TTC549 (cell line): ENCODE data around the gene GABRB3.
"Not testable (repeated sequence)": the region's sequence is repeated elsewhere in the genome, so short reads cannot be mapped to it uniquely, and the experiment has no call there.

Experiments used
- FAIRE-seq: peaks from 2 replicates; lab custom pipeline; 2012; peaks lifted over from hg19 to GRCh38; lab: Jason Lieb, UNC

Gene GABRB3

DNA sequence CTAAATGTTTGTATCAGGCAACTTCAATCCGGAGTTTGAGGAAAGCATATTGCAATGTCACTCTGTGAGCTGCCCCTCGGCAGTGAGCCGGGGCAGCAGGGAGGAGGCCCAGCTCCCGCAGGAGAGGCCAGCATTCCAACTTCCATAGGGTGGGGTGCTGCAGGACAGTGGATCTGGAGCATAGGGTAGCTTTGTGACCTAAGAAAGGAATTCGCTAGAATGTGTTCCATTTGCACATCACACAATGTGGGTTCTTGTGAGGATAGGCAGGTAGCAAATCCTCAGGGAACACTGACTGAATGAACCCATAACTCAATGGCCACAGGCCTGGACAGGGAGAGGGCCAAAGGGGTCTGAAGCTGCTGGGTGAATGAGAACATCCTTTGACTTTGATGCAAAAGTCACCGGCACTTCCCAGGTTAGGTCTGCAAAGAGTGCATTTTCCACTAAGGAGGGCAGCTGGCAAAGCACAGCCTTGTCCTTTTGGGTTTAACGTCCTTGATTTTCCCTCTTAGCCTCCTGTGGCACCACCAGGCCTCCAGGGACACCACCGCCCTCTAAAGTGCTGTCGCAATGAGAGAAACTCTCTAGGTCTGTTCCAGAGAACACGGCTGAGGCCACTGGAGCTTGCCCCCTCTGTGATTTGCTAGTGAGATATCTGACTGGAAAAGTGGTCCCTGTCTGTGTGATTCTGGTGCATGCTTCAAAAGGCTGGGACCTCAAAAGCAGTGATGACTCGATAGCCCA is 36.2 kb downstream of the GABRB3 start:
- no peak for FAIRE-seq

DNA sequence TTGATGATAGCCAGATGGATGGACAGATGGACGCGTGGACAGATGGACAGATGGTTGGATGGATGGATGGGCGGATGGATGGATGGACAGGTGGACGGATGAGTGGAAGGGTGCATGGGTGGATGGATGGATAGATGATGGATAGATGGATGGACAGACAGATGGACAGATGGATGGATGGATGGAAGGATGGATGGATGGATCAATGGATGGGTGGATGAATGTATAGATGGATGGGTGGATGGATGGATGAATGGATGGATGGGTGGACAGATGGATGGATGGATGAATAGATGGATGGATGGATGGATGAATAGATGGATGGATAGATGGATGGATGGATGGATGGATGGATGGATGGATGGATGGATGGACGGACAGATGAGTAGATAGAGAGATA is 40.9 kb downstream of the GABRB3 start:
- no peak for FAIRE-seq

DNA sequence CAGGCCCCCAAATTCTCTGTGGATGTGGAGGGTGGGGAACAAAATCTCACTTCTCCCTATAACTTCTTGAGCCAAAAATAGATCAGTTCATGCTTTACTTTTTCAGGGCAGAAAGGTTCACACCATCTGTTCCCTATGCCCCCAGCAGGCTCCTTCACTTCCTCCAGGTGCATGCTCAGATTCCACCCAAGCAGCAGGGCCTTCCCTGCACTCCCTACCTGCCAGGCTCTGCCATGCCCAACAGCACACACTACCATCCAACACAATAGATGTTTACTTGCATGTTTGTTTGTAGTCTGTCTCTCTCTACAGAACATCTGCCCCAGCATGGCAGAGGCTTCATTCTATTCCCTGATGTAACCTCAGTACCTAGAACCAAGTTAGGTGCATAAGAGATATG is 43.3 kb downstream of the GABRB3 start:
- FAIRE-seq: no peak

DNA sequence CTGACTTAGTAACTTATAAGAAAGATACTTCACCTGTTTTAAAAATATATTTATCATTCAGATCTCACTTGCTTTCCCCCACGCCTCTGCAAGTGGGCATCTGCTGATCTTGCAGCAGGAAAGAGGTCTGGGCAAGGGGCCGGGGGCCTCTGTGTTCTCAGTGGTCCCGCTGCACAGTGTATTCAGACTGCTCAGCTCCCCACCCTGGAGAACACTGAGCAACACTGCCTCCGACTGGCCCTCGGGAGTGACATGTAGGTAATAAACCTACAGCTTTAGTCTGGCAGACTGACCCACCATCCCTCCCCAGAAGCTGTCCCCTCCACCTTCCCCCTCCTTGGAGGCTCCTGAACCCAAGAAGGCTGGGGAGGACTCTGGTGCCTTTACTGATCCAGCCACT is 43.8 kb downstream of the GABRB3 start:
- FAIRE-seq: no peak

DNA sequence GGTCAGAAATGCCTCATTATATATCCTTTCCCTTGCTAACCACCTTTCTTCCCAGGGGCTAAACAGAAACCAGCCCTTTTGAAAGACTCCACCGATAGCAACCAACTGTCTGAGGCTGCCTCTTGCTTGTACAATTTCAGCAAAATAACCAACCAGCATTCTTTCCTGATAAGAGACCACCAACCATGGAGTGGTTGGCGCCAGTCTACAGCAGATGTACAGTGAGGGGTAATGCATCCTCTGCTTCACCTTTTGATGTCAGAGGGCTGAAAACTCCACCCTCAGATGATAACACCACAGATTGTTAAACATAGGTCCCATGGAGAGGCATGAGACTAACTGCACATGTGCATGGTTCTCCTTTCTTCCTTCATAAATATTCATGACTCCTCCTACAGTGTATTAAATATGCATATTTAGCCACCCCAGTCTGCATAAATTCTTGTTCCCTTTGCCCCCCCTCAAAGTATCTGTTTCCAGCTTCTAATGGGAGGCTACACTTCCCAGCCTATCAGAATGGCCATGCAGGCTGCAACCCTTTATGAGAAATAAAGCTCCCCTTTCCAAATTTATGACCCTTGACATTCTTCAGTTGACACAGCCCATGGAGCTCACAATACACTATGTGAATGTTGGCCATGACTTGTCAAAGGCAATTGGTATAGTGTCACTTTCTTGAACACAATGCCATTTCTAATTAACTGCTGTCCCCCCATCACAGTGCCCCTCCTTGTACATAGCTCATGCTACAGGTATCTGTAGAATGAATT is 48.3 kb downstream of the GABRB3 start:
- no peak for FAIRE-seq

DNA sequence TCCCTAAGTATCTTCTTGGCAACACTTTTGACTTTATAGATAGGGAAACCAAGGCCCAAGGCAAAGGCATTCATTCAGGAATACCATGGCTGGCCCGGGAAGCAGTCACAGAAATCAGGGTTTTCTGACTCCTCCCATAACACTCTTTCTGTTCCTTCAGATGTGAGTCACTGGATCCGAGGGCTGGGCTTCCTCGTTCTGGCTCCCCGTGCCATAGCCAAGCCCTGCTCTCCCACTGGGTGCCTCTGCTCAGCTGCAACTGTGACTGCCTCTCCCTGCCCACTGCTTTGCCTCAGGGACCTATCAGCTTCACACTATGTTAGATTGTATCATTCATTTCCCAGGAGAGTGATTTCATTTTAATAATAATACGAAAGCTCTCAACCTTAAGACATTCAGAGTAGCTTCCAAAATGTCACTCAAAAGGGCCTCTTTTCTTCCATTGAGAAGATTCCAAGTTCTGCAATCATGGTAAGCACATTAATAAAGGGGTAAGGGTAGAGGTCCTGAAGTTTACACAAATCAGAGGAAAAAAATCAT is 50.2 kb downstream of the GABRB3 start:
- FAIRE-seq: no peak

DNA sequence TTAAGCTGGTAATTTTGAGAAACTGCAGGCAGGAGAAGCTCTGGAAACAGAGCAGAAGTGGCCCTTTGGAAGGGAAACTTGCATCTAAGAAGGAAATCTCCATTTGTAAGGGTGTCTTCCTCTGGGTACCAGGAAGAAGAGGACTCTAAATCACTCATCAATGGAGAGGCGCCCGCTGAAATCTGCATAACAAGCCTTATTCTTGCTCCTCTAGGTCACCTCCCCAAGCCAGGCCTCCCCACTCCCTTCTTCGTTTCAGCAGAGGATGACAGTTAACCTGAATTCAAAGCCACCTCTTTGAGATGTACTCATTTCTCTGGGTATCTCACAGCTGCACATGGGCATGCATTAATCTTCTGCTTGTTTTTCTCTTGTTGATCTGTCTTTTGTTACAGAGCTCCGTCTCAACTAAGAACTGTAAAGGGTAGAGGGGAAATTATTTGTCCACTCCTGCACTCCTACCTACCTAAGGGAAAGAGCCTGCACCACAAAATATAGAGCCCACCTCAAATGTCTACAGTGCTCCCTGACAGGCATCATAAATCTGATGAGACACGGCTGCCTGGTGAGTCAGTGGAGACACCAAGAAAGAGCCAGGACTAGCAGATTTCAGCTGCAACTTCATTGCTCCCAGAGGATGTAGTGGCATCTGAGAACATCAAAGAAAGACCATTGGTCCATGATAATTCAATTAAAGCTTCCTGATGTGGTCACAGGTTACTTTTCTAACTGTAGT is 51.5 kb downstream of the GABRB3 start:
- no peak for FAIRE-seq

DNA sequence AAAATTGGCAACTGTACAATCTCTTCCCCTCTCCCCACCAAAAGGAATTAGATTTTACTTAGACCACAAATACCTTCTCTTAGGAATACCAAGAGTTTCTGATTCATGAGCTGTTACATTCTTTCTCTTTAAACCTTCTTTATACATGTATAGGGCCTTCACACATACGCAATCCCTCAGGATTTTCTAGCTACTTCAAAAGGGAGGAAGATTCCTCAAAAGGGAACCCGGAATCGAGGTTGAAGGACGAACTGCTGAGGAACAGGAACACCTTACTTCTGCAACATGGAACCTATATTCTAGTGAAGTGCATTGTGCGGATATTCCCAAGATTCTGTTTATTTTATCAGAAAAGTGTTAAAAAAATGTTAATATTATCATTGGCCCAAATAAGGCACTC is 52.3 kb downstream of the GABRB3 start:
- no peak for FAIRE-seq

DNA sequence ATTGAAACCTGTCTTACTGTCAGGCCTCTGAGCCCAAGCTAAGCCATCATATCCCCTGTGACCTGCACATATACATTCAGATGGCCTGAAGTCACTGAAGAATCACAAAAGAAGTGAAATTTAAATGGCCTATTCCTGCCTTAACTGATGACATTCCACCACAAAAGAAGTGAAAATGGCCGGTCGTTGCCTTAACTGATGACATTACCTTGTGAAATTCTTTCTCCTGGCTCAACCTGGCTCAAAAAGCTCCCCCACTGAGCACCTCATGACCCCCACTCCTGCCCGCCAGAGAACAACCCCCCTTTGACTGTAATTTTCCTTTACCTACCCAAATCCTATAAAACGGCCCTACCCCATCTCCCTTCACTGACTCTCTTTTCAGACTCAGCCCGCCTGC is 53.0 kb downstream of the GABRB3 start:
- FAIRE-seq: not testable (repeated sequence)

DNA sequence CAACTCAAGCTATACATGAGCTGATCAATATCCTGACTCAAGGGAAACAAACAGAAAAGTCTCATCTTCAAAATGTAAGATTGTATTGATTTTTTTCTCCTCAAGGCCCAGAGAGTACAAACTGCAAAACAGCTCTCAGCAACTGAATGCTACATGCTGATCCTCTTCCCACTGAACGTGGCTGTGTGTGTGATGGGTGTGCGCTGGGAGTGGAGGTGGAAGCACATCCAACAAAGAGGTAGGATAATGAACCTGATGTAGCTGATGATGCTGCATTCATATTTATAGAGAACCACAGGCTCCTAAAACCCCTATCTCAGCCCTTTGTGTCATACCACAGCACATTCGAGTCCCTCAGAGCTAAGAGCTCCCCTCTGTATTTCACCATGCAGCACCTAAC is 56.8 kb downstream of the GABRB3 start:
- FAIRE-seq: no peak

DNA sequence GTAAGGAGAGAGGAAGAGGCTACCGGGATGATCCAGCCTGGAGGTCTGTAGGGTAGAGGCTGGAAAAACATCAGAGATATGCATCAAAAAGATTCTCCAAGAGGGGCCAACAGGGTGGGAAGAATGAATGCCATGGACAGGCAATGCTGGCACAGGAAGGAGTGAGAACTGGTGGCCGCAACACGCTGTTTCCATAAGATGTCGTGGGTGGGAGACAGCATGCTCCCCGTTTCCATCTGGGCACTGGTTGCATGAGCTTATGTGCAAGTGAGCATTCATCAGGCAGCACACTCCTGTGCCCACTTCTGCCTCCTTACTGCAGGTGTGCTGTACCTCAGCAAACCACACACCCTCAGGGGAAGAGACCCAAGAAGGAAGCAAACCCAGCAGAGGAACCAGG is 59.4 kb downstream of the GABRB3 start:
- no peak for FAIRE-seq

DNA sequence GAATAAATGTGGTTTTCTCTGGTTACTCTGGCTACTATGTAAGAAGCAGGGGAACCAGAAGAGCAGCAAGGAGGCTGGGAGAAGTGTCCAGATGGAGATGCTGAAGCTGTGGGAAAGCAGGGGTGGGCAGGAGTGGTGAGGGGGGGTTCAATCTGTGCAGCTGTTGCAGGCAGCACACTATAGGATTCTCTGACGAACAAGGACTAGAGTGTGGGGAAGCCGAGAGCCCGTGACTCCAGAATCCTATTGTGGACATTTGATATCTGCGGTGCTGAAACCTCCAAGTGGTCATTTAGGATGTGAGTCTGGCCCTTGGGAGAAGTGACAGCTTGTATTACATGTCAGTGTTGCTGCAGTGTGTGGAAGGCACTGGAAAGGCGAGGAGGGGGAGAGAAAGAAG is 60.5 kb downstream of the GABRB3 start:
- FAIRE-seq: no peak

DNA sequence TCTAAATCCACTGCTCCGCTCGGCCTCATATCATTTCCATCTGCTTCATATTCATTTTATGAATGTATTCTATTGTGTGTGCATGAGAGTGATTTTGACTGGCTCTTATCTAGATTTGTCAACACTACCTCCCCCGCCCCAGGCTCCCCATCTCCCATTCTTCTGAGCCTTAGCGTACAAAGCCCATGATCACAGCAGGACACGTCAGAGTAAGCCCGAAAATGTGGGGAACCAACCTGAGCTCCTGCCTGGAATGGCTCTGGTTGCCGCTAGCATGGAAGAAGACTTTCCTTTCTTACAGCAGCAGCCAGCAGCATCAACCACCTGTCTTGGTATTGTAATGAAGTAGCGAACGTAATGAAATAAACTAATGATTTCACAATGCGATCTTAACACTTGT is 61.4 kb downstream of the GABRB3 start:
- no peak for FAIRE-seq

DNA sequence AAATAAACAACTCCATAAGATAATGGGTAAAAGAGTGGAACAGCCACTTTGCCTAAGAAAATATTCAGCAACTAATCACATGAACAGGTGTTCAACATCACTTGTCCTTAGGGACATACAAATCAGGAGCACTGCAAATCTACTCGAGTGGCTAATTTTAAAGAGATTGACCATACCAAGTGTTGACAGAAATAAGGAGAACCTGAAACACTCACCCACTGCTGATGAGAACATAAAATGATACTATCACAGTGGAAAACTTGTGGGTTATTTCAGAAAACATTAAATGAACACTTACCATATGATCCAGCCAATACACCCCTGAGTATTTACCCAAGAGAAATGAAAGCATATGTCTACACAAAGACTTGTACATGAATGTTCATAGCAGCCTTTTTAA is 70.5 kb downstream of the GABRB3 start:
- FAIRE-seq: no peak

DNA sequence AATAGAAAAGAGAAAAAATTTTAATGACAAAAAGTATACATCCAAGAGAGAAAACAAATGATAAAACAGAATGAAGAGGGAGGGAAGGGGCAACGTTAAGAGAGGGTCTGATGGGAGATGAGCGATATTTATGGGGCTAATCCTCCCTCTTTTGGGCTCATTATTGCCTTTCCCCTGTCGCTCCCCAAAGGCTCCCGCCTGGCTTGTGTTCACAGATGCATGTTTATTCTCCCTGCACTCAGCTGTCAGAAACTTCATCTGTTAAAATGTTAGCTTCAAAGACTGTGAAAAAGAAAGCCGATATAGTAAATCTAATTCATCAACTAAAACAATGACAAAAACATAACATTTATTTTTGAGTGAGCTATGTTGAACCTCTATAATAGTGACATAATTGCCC is 74.3 kb downstream of the GABRB3 start:
- FAIRE-seq: no peak

DNA sequence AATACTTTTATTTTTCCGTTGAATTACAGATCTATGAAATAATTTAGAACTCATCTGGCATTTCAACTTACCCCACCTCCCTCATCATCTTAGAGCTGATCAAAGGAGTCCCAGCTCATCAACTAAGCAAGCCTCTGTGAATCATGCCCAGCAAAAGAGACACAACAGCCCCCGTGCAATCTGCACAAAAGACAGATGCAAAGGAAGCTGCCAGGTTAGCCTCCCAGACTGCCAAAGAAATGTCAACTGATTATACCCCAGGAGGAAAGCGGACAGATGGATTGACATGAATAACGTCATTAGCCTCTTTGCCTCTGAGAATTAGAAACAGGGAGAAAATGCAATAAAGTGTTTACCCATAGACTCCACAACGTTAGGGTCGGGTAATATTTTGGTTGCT is 75.0 kb downstream of the GABRB3 start:
- no peak for FAIRE-seq

DNA sequence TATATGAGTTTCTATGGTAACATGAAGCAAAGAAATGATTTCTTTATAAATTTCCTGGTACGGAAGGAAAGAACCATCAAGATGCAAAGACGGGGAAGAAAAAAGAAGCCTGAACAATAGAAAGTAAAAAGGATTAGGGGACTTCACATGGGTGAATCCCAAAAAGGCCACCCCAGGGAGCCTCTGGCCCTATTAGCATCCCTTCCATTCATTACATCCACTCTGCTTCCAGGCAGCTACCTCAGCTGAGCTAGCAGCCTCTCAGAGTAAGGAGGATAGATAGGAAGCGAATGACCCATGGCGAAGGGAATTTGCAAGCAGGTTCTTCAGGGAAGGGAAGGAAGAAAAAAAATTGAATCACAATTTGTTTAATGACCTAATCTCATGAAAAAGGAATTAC is 81.6 kb downstream of the GABRB3 start:
- no peak for FAIRE-seq

DNA sequence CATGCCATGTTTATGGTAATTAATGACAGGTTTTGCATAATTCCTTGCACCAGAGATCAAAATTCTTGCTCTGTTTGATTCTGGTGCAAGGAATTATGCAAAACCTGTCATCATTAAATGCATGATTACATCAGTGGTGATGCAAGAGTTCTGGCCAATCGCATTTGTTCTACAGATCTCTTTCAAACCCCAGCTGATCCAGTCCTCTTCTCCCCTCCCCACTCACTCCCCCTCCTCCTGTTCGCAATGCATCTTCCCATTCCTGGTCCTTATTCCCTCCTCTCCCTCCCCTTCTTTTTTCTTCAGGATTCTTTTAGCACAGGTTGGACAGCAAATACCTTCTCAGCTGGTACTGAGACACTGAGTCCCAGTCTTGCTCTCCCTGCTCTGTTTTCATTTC is 82.1 kb downstream of the GABRB3 start:
- FAIRE-seq: no peak

DNA sequence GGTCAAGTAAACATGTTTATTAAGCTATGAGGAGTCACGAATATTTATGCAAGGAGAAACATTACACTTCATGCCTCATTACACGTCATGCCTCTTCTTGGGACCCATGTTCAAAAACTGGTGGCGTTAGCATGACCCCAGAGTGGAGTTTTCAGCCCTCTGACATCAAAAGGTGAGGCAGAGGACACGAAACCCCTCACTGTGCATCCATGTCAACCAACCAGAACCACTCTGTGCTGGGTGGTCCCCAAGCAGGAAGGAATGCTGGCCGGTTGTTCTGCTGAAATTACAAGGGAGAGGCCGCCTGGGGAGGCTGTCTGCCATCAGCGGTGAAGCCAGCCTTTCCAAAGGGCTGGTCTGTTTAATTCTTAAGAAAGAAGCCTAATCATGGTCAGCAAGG is 83.4 kb downstream of the GABRB3 start:
- no peak for FAIRE-seq

DNA sequence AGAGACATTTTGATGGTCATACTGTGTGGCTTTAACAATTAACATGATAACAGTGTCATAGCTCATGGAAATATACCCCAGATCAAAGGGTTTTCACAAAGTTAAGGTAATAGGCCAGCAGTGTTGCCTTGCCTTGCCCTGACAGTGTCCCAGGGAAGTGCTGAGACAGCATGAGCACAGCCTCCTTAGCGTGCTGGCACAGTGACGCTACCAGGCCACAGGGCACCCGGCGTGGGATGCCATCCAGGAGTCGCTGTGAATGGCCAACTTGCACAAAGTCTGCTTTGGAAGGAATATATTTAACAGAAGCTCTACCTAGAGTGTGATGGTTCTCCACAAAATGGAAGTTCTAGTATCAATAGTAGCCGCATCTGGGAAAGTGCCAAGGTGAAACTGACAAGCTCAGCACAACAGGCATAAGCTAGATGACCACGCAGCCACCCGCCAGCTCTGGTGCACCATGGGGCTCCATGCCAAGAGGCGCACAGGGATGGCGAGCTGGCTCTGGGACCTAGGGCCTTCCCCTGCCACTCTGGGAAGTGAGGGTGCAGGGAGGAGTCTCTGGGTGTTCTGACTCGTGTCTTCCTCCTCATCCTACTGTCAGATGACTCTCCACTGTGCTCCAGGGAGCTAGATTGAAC is 86.2 kb downstream of the GABRB3 start:
- no peak for FAIRE-seq

DNA sequence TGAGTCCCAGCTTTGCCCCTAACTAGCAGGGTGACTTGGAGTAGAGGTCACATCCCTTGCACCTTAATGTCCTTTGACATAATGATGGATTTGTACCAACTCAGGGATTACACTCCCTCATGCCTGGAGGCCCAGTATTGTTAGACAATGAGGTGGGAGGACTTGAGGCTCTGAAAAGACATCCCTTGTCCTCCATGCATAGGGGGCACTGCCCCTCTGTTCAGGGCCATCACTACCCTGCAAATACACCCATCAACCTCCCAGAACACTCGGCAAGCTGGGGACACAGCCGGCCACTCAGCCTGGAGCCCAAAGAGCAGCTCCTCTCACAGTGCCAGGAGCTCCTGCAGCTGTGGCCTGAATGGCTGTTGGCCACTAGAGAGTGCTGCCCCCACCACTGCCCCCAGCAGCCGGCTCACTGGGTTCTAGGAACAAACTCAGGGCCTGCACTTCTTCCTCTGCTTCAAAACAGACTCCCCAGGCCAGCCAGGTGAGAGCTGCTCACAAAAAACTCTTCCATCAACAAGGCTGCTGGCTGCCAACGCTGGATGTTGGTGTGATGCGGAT is 90.2 kb downstream of the GABRB3 start:
- FAIRE-seq: no peak

DNA sequence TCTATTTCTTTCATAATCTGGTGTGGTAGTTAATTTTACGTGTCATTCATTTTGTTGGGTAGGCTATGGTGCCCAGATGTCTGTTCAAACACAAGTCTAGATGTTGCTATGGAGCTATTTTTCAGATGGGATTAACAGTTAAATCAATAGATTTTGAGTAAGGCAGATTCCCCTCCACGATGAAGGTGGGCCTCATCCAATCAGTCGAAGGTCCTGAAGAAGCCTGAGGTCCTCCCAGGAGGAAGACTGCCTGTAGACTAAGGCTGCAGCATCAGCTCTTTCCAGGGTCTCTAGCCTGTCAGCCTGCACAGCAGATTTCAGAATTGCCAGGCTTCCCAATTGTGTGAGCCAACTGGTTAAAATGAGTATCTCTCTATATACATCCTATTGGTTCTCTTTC is 92.9 kb downstream of the GABRB3 start:
- FAIRE-seq: no peak
